Neural progenitor cell (in vitro differentiated cells): ENCODE data around the gene CRHR1.

Source experiments
- EZH2 ChIP-seq: fragments of 200-600 bp; sonication (generic); IDR thresholded peaks from 2 replicates; pipeline ENCODE4 v1.6.1; 2017; ENCODE audit warnings: antibody characterized with exemption, mild to moderate bottlenecking, moderate library complexity
- TF ChIP-seq, protein P1 (sequence below): fragments of 200-600 bp; sonication (generic); IDR thresholded peaks from 2 replicates; pipeline ENCODE4 v1.5.1; 2017; ENCODE audit warnings: antibody characterized with exemption, mild to moderate bottlenecking

DNA sequence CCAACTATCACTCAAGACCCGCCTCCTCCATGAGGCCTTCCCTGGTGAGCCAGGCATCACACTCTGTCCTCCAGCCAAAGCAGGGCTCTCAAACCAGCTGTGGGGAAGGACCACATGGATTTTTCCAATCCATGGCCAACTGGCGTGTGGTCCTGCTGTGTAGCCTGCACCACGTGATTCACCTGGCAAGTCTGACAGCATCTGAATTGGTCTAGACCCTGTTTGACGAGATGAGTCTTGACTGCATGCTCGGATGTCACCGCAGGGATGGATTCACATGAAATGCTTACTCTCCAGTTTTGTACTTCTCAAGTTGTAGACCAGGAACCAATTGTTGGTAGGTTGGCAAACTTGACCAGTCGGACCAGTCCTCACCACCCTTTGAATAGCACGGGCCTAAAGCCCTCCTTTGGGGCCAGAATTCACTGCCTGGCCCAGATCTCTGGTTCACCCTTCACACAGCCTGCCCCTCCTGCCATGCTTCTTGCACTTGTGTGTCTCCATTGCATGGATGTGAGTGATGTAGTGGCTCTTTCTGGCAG is 9.9 kb downstream of the CRHR1 start:
- TF ChIP-seq, protein P1, sequence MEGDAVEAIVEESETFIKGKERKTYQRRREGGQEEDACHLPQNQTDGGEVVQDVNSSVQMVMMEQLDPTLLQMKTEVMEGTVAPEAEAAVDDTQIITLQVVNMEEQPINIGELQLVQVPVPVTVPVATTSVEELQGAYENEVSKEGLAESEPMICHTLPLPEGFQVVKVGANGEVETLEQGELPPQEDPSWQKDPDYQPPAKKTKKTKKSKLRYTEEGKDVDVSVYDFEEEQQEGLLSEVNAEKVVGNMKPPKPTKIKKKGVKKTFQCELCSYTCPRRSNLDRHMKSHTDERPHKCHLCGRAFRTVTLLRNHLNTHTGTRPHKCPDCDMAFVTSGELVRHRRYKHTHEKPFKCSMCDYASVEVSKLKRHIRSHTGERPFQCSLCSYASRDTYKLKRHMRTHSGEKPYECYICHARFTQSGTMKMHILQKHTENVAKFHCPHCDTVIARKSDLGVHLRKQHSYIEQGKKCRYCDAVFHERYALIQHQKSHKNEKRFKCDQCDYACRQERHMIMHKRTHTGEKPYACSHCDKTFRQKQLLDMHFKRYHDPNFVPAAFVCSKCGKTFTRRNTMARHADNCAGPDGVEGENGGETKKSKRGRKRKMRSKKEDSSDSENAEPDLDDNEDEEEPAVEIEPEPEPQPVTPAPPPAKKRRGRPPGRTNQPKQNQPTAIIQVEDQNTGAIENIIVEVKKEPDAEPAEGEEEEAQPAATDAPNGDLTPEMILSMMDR: no peak
- TF ChIP-seq EZH2: no peak
